CD4-positive, alpha-beta T cell treated with Interleukin-4 for 1 hour (primary cell): ENCODE data around the gene CKAP2.
A peak's percentile ranks its signal among the peaks of the same experiment; 100 is the strongest.
"Not testable (repeated sequence)": the region's sequence is repeated elsewhere in the genome, so short reads cannot be mapped to it uniquely, and the experiment has no call there.

Experiments used
- DNase-seq, 2 donors: peaks; one replicate each; pipeline ENCODE4 v3.0.0-alpha.2; 2020 to 2022

CKAP2 gene

DNA sequence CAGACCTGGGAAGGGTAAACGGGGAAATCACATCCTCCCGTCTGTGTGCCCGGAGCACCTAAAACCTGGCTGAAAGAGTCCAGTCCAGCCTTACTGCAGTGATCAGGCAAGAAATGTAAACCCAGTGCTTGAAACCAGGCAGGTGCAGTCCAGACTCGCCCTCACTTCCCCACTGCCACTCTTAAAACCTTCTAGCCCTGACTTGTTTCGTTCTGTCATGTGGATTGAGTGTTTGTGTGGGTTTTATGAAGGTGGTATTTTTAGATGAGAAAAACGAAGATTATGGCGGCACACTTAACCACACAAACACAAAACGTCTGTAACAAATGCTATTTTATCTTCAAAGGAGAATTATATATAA lies 839 bp upstream of the CKAP2 start:
- peak; percentile 35 to 44 for DNase-seq

DNA sequence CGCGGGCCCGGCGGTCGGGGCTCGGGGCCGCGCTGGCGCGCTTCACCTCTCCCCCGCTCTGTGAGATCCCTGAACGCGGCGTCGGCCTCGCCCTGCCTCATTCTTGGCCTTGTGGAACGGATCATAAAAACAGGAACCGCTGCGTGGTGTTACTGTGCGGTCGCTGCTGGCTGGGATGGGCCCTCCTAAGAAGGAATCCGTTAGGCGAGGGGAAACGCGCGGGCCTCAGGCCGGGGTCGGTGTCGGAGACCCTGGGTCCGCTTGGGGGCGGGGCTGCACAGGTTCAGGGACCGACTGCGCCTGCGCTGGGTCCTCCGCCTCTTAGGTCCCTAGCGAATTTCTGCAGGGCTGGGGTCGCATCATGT lies 381 bp downstream of the CKAP2 start:
- DNase-seq, result peak; percentile 75 to 78

DNA sequence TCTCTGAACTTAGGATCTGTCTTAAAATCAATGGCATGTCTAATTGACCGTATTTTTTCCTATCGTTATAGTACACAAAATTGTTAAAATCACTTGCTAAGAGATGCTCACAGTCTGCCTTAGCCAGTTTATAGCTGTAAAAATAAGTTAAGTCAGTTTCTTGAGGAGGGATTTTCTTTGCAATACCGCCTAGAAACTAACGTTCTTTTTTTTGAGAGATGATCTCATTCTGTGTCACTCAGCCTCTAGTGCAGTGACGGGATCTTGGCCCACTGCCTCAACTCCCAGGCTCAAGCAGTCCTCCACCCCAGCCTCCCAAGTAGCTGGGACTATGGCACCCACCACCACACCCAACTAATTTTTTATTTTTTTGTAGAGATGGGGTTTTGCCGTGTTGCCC lies 4.4 kb downstream of the CKAP2 start:
- DNase-seq, result no peak

DNA sequence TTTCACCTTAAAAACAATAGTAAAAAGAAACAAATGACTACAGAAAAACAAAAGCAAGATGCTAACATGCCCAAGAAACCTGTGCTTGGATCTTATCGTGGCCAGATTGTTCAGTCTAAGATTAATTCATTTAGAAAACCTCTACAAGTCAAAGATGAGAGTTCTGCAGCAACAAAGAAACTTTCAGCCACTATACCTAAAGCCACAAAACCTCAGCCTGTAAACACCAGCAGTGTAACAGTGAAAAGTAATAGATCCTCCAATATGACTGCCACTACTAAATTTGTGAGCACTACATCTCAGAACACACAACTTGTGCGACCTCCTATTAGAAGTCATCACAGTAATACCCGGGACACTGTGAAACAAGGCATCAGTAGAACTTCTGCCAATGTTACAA lies 6.0 kb downstream of the CKAP2 start:
- DNase-seq, result no peak

DNA sequence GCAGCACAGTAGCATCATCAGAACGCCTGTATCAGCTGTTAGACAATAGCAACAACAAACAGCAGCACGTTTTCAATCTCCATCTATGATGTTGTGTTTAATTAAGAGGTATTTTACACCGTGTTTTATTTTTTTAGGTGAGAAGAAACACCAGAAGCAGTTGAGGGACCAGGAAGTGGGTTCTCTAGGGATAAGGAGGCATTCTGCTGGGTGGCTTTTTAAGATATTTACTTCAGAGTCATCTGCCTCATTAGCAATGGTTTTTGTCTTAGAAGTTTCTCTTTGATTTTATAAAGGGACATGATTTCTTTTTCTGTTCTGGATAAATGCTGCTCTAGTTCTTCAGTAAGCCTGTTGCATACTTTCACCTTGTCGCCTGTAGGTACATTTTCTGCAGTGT lies 8.2 kb downstream of the CKAP2 start:
- no peak for DNase-seq

DNA sequence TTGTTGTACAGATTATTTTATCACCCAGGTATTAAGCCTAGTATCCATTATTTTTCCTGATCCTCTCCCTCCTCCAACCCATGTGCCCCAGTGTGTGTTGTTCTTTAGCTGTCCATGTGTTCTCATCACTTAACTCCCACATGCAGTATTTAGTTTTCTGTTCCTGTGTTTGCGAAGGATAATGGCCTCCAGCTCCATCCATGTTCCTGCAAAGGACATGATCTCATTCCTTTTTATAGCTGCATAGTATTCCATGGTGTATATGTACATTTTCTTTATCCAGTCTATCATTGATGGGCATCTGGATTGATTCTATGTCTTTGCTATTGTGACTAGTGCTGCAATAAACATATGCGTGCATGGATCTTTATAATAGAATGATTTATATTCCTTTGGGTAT lies 13.2 kb downstream of the CKAP2 start:
- not testable (repeated sequence) for DNase-seq

DNA sequence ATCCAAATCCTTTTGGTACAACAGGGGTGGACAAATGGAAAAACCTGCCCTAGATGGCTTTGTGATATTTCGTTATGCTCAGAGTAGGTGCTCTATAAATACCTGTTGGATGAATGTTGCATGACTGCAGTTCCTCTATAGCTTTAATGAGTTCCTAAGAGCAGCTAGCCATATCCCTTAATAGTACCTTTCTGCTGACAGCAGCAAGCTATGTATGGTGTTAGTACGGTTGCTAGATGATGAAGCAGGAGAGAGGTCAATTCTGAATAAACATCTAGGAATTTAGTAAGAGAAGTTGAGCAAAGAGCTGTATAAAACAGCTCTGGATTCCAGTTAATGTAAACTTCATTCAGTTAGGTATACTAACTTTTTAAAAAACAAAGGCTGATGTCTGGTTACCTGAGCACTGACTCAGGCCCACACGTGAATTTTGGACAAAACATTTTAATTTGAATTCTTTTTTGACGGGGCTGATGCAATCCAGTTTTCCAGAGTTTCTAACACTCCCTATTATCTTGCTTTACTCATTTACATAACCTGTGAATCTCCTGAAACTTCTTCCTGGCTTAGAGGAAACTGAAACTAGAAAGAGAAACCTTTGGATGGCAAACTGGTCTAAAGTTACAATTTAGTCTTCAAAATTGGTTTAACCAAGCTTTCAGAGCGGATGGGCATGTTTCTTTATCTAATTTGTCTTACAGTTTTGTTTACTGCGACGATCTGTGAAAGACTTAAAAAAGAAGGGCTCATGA lies 25.6 kb downstream of the CKAP2 start:
- DNase-seq, result not testable (repeated sequence)

DNA sequence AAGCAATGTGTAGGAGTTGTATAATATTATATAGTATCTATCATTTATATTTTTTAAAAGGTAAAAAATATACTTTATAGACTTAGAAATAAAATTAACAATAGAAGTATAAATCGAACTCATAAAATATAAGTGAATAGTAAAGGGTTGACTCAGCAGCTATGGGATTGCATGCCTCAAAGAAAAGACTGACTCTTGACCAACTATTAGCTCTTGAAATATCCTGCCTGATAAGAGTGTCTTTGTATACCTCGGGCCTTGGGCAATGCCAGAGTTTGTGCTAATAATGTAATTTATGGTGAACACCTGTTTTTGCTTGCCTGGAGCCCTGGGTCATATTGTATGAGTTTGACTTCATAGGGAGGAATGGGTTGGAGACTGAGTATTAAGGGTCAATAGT lies 31.8 kb downstream of the CKAP2 start:
- not testable (repeated sequence) for DNase-seq

DNA sequence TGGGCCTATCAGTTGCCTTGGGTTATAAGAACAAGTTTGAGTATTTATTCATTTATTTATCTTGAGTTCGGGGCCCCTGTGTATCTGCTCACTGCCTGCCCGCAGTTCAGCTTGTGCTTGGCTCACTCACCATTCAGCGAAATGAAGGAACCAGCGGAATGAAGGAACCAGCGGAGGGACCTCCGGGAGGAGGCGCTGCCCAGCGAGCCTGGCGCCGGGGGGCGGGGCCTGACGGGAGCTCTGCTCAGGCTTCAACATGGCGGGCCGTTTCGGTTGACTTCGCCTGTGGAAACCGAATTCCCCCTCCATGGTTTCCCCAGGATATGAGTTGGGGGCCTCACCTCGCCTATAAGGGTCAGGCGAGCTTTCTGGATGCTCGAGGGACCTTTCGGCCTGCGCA lies 33.5 kb downstream of the CKAP2 start:
- DNase-seq, result not testable (repeated sequence)

DNA sequence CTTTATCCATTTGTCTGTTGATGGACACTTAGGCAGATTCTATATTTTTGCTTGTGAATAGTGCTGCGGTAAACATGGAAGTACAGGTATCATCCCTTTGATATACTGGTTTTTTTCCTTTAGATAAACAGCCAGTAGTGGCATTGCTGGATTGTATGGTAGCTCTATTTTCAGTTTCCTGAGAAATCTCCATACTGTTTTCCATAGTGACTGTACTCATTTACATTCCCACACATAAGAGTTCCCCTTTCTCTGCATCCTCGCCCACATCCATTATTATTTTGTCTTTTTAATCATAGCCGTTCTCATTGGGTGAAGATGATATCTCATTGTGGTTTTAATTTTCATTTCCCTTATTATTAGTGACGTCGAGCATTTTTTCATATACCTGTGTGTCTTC lies 35.7 kb downstream of the CKAP2 start:
- DNase-seq, result not testable (repeated sequence)

DNA sequence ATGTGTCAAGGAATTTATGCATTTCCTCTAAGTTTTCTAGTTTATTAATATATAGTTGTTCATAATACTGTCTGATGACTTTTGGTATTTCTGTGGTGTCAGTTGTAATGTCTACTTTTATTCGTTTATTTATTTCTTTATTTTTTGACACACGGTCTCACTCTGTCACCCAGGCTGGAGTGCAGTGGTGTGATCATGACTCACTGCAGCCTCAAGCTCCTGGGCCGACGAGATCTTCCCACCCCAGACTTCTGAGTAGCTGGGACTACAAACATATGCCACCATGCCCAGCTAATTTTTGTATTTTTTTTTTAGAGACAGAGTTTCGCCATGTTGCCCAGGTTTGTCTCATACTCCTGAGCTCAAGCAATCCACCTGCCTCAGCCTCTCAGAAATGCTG lies 39.0 kb downstream of the CKAP2 start:
- not testable (repeated sequence) for DNase-seq

DNA sequence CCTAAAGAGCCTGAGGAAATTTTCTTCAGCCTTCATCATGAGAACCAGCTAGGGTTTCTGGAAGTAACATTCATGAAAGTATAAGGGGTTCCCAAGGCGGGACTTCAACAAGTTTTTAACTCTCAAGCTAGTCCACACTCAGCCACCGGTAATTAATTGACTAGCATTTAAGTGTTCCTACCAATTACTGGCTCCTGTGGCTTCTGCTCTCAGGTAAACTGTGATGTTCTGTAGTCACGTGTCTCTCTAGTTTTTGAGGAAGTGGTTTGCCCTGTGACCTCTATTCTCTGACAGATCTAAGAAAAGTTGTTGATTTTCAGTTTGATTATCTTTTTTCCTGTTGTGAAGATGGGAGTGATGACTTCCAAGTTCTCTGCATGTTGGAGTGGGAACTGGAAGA lies 42.7 kb downstream of the CKAP2 start:
- DNase-seq, result peak in 1 of 2 donors; percentile 17

DNA sequence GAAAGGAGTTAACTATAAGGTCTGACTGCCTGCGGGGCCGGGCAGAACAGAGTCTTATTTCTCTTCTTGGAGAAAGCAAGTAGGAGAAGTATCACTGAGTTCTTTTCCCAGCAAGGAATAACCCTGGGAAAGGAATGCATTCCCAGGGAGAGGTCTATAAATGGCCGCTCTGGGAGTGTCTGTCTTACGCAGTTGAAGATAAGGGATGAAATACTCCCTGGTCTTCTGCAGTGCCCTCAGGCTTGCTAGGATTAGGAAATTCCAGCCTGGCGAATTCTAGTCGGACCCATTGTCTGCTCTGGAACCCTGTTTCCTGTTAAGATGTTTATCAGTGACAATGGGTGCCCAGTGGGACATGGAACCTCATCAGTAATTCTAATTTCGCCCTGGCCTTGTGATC lies 47.0 kb downstream of the CKAP2 start:
- DNase-seq, result not testable (repeated sequence)

DNA sequence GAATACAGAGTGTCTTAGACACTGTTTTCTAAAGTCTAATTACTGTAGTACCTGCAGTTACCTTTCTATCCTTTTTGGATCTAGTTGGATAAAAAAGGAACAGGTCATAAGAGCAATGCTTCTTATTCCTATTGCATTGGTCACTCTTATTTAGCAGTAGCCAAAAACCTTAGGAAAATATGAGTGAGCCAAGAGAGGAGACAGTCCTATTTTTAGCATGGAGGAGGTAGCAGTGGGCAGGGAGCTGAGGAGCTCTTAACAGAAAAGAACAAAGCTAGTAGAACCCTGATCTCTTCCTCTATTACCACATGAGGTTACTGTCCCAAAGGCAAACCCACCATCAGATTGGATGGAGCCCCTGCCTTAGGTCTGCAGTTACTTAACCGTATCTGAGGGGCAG lies 50.6 kb downstream of the CKAP2 start:
- not testable (repeated sequence) for DNase-seq

DNA sequence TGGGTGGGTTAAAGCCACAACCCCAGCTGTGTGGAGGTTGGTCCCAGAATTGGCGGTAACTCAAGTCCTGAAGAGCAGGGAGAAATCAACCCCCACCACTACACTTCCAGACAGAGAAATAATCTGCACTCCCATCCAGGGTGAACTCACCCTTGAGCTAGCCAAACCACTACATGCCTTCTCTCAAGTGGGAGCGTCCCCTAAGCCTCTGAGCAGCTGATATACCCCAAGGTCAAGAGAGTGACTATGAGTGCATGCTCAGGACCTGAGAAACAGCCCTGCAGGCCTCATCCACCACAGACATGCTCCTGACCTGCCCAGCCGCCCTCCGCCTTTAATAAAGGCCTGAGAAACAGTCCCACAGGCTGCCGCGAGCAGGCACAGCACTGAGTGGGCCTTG lies 54.3 kb downstream of the CKAP2 start:
- DNase-seq, result not testable (repeated sequence)

DNA sequence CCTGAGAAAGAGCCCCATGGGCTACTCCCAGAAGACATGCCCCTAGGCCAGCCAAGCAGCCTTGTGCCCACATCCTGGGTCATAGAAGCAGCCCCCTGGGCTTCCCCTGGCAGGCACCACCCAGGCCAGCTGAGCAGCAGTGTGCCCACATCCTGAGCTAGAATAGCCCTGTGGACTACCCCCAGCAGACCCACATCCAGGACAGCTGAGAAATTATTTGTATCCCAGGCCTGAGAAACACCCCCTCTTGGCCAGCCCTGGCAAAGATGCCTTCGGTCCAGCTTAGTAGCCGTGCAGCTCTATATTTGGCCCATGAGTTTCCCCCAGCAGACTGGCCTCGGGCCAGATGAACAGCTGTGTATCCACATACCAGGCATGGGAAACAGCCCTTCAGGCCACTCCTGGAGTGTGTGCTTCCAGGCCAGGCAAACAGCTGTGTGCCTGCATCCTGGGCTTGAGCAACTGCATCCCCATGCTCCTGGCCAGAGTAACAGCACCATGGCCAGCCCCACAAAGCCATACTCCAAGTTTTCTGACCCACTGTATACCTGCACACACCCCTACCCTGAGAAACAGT lies 55.0 kb downstream of the CKAP2 start:
- not testable (repeated sequence) for DNase-seq

DNA sequence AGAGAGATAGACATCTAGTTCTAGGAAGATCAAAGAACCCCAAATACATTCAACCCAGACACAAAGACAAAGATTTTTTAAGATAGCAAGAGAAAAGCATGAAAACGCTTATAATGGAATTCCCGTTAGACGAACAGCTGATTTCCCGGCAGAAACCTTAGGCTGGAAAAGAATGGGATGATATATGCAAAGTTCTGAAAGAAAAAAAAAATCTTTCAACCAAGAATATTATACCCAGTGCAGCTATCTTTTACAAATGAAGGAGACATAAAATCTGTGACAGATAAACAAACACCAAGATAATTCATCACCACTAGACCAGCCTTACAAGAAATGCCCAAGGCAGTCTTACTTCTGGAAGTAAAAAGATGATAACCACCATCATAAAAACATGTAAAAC lies 56.3 kb downstream of the CKAP2 start:
- DNase-seq, result not testable (repeated sequence)

DNA sequence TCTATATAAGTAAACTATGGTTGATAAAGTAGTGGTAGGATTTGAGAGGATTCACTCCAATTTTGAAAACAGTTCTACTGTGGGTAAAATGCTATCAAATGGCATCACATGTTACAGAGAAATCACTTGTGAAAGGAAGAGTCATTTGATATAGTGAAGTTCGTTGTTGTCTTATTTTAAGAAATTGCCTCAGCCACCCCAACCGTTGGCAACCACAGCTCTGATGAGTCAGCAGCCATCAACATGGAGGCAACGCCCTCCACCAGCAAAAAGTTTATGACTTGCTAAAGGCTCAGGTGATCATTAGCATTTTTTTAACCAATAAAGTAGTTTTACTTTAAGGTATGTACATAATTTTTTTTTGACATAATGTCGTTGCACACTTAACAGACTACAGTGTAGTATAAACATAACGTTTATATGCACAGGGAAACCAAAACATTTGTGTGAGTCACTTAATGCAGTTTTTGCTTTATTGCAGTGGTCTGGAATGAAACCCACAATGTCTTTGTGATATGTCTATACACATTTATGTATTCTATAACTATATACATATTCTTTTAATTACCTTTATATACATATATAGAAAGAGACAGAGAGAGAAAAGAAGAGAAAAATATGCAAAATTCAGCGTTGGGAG lies 58.8 kb downstream of the CKAP2 start:
- DNase-seq, result peak; percentile 31 to 37

DNA sequence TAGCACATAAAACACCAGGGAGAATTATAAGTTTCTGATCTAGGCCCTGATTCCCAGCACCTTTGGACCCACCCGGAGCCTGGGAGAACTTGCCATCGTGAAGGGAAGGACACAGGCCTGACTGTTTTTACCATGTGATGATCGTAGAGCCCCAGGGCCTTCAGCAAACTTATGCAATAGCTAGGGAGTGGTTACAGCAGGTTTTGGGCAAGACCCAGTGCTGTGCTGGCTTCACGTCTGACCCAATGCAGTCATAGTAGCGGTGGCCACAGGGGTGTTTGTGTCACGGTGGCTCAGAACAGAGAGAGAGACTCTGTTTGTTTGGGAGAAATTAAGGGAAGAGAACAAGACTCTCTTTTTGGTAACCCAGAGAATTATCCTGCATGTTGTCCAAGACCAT lies 68.0 kb downstream of the CKAP2 start:
- DNase-seq, result not testable (repeated sequence)
